Ovary (tissue), 9 donors: Measurements from ENCODE around the gene U2SURP. TPM values are rescaled to one million over a fixed set of nuclear protein-coding genes. Genes with fewer than 3 reads are reported as not detected.
A peak's percentile ranks its signal among the peaks of the same experiment; 100 is the strongest.

Source experiments
- DNase-seq, 5 donors: peaks; one replicate each; pipeline ENCODE4 v3.0.0-alpha.2; 2019 to 2020
- H3K27ac ChIP-seq, 2 donors: fragments of 200-600 bp; one replicate each; pipeline versions ENCODE4 v1.5.1 to v1.8.0; 2019 to 2022
- H3K27me3 ChIP-seq: fragments of 200-600 bp; one replicate; pipeline ENCODE4 v1.8.0; 2022
- H3K36me3 ChIP-seq: fragments of 200-600 bp; sonication (generic); one replicate; pipeline ENCODE4 v1.5.1; 2019
- H3K4me1 ChIP-seq: one replicate; pipeline ENCODE4 v1.8.1; 2013; ENCODE audit warnings: mild to moderate bottlenecking, moderate library complexity; ENCODE audit not compliant: insufficient read depth
- H3K4me3 ChIP-seq: fragments of 200-600 bp; sonication (generic); one replicate; pipeline ENCODE4 v1.5.1; 2017
- H3K9me3 ChIP-seq, 2 donors: fragments of 200-600 bp in 1 of 2; sonication (generic) in 1 of 2; one replicate each; pipeline versions ENCODE4 v1.5.1 to v1.8.1; 2013 to 2019; ENCODE audit warnings: mild to moderate bottlenecking in 1 of 2, moderate library complexity in 1 of 2
- EP300 ChIP-seq: sonication (generic); formaldehyde crosslinking; IDR thresholded peaks from one replicate; pipeline ENCODE4 v1.6.1; 2017; ENCODE audit warnings: antibody characterized with exemption
- POLR2A ChIP-seq: fragments of 450-650 bp; IDR thresholded peaks from one replicate; pipeline ENCODE4 v1.6.1; 2017; ENCODE audit warnings: antibody characterized with exemption, mild to moderate bottlenecking, moderate library complexity
- WGBS, 3 donors: extraction: QIAGEN DNeasy Blood & Tissue Kit in 1 of 3; methylation state at CpG; one replicate each; pipeline versions ENCODE4 v1.1.5 to v1.1.7; 2013 to 2017; 5-methylcytosine and 5-hydroxymethylcytosine counted together
- intact Hi-C, 4 donors: fragments of 100-400 bp; cut with DNase I; formaldehyde crosslinking; loops; one replicate each; pipeline versions ENCODE4 v1.11.0 to v1.15.1; 2022 to 2023
- polyA plus RNA-seq, 2 donors: library from polyadenylated mRNA; stranded (reverse); fragments of 200-250 nt in 1 of 2; fragments of 350-450 nt in 1 of 2; fragmentation: Illumina TruSeq in 1 of 2; extraction: RNeasy Lipid Tissue Mini Kit (QIAGEN cat#74804) in 1 of 2; gene quantifications; one replicate each; pipeline ENCODE4 v1.2.3, GENCODE V29; 2013 to 2014
- total RNA-seq, 7 donors: library from RNA; depleted of rRNA in 2 of 7; stranded (reverse); fragments of >200 nt in 2 of 7; fragmentation: NEBNext Ultra II Directional in 3 of 7; extraction: Animal tissue kit (Norgen Biotek cat#: 25700) in 3 of 7; gene quantifications; one replicate each; pipeline versions ENCODE4 v1.1.0 to v1.2.4, GENCODE V29; 2016 to 2023
- TF ChIP-seq, protein P1 (sequence below), 3 donors: fragments of 450-650 bp in 2 of 3; fragments of 200-600 bp in 1 of 3; IDR thresholded peaks; one replicate each; pipeline versions ENCODE4 v1.5.1 to v1.8.0; 2016 to 2022; ENCODE audit warnings: antibody characterized with exemption in 3 of 3, mild to moderate bottlenecking in 1 of 3
- donor health status: DM: no; HTN: no; CAD: no; lungs with moderate emphysema.
- donor health status: DM: no; HTN: no; CAD: no.
- donor health status: Bipolar disorder and iron deficiency.
- donor health status: DM: yes; HTN: yes; CAD: no.
- donor health status: DM: no; HTN: no; CAD: no.
- donor health status: DM: yes; HTN: yes; CAD: no.

Gene U2SURP
- total and polyA plus RNA-seq, 9 donors: 32.3 to 117 (median 92.5) TPM

- intact Hi-C loops: loop anchor here in 1 of 4 donors (10.0 kb wide), 1 partner anchor 397 kb away; no protein-coding TSS in a partner anchor
- no peak for TF ChIP-seq POLR2A
- TF ChIP-seq EP300: no peak
- no peak overlapping the region for H3K27ac ChIP-seq
- no peaks in the 10 kb centered on the region for H3K4me1 ChIP-seq
- no peak overlapping the region for H3K4me3 ChIP-seq
- WGBS, 3 donors: 55 to 65% (median 64%) methylated on average over 7 of the region's 7 CpGs
- DNase-seq: no peak
- H3K27me3 ChIP-seq: no peaks in the 10 kb centered on the region
- H3K36me3 ChIP-seq: no peaks in the 10 kb centered on the region
- H3K9me3 ChIP-seq: no peaks in the 10 kb centered on the region
These were observed 19.2 kb upstream of the U2SURP start for GRCh38 chr3:142982038-142982773.

GRCh38 chr3:142983318-142983717, 18.1 kb upstream of the U2SURP start:
- no peak overlapping the region for H3K27ac ChIP-seq
- intact Hi-C loops: loop anchor here in 1 of 4 donors (10.0 kb wide), 1 partner anchor 399 kb away; no protein-coding TSS in a partner anchor
- no peak for TF ChIP-seq EP300
- no peak for TF ChIP-seq POLR2A
- TF ChIP-seq, protein P1, sequence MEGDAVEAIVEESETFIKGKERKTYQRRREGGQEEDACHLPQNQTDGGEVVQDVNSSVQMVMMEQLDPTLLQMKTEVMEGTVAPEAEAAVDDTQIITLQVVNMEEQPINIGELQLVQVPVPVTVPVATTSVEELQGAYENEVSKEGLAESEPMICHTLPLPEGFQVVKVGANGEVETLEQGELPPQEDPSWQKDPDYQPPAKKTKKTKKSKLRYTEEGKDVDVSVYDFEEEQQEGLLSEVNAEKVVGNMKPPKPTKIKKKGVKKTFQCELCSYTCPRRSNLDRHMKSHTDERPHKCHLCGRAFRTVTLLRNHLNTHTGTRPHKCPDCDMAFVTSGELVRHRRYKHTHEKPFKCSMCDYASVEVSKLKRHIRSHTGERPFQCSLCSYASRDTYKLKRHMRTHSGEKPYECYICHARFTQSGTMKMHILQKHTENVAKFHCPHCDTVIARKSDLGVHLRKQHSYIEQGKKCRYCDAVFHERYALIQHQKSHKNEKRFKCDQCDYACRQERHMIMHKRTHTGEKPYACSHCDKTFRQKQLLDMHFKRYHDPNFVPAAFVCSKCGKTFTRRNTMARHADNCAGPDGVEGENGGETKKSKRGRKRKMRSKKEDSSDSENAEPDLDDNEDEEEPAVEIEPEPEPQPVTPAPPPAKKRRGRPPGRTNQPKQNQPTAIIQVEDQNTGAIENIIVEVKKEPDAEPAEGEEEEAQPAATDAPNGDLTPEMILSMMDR (IDR thresholded peaks at IDR 0.05): no peak

GRCh38 chr3:142984255-142984654, 17.1 kb upstream of the U2SURP start:
- Histone ChIP-seq H3K36me3 (no peaks in the 10 kb centered on the region), H3K27ac (no peak overlapping the region), H3K4me1 (peaks cover 1% of the 10 kb centered on the region), H3K4me3 (no peak overlapping the region), H3K27me3 (no peaks in the 10 kb centered on the region), H3K9me3 (no peaks in the 10 kb centered on the region)
- no peak for DNase-seq
- intact Hi-C loops: loop anchor here in 1 of 4 donors (10.0 kb wide), 1 partner anchor 399 kb away; no protein-coding TSS in a partner anchor
- TF ChIP-seq, protein P1 (IDR thresholded peaks at IDR 0.05): no peak
- TF ChIP-seq EP300 (no peak), POLR2A (no peak)
- WGBS, 3 donors: 93 to 96% (median 96%) methylated on average over 3 of the region's 3 CpGs

More at GRCh38 chr3:142983318-142983717, 18.1 kb upstream of the U2SURP start:
- peaks cover 1% of the 10 kb centered on the region for H3K4me1 ChIP-seq
- no peaks in the 10 kb centered on the region for H3K36me3 ChIP-seq
- 85 to 95% (median 86%) methylated on average over 2 of the region's 2 CpGs for WGBS, 3 donors
- H3K27me3 ChIP-seq: no peaks in the 10 kb centered on the region
- H3K4me3 ChIP-seq: no peak overlapping the region
- no peak for DNase-seq
- H3K9me3 ChIP-seq: no peaks in the 10 kb centered on the region

DNA sequence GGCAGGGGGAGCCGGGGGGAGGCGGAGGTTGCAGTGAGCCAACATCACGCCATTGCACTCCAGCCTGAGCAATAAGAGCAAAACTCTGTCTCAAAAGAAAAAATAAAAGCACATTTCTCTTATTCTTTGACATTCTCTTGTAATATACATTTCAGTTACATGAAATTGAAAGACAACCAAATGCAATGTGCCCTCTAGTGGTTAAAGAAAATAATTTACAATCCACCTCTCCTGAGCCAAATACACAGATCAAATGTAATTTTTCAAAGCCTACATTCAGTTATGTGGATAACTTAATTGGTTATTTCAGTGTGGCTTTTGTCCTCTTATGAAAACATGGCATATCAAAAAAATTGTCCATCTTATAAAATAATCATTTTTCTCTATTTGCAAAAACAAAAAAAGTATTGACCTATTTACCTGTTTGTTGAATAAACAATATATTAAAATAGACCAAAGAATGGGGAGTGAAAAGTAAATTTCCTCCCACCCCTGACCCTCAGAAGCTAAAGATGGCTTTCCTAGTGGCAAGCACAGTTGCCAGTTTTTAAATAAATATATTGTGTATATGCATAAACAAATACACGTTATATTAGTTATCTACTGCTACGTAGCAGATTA, 14.2 kb upstream of the U2SURP start:
- no peak for DNase-seq
- intact Hi-C loops: loop anchor here in 2 of 4 donors (5.0 to 10.0 kb wide), 2 partner anchors 160 to 402 kb away; no protein-coding TSS in a partner anchor
- TF ChIP-seq, protein P1 (IDR thresholded peaks at IDR 0.05): peak in 2 of 3 donors; percentile 19 to 50
- TF ChIP-seq EP300: no peak
- WGBS, 3 donors: 32 to 43% (median 35%) methylated on average over 5 of the region's 5 CpGs
- Histone ChIP-seq H3K27me3 (no peaks in the 10 kb centered on the region), H3K4me3 (no peak overlapping the region), H3K9me3 (no peaks in the 10 kb centered on the region), H3K36me3 (no peaks in the 10 kb centered on the region), H3K4me1 (peaks cover 1% of the 10 kb centered on the region), H3K27ac (no peak overlapping the region)
